ENCODE measurements around the gene SPDYE5. TPM values are rescaled to one million over a fixed set of nuclear protein-coding genes. Genes with fewer than 3 reads are reported as not detected.

SPDYE5 gene
- total RNA-seq, 2 donors from 2014 or later: not detected

GRCh38 chr7:75536491-75536890, 44.4 kb downstream of the SPDYE5 start:
- H3K27ac Mint-ChIP-seq: no peak overlapping the region
- H3K36me3 ChIP-seq (ENCODE audit: control insufficient read depth, insufficient read depth, low read length): peaks cover 55% of the 10 kb centered on the region

GRCh38 chr7:75536940-75537538, 44.9 kb downstream of the SPDYE5 start:
- Mint-ChIP-seq H3K9me3 (no peaks in the 10 kb centered on the region), H3K36me3 (ENCODE audit: low read depth) (peaks cover 66% of the 10 kb centered on the region), H3K27me3 (ENCODE audit: insufficient read depth) (no peaks in the 10 kb centered on the region), H3K4me3 (no peak overlapping the region), H3K4me1 (peaks cover 7% of the 10 kb centered on the region), H3K27ac (no peak overlapping the region)
- H3K36me3 ChIP-seq (ENCODE audit: control insufficient read depth, insufficient read depth, low read length): peaks cover 60% of the 10 kb centered on the region
- H3K9ac ChIP-seq (ENCODE audit: extremely low read depth, low read length, poor library complexity, severe bottlenecking): no peak overlapping the region
- DNase-seq: no peak
- H3K9me3 ChIP-seq (ENCODE audit: control insufficient read depth, low read length): no peaks in the 10 kb centered on the region
- WGBS, 2 experiments (ENCODE audit: insufficient coverage in 1 of 2, insufficient read length in 1 of 2): 94 to 96% methylated on average over 14 to 18 of the region's 18 CpGs
- TF ChIP-seq CTCF (conservative IDR thresholded peaks at IDR 0.05): no peak
- H3K27me3 ChIP-seq (ENCODE audit: control insufficient read depth, insufficient read depth, low read length, poor library complexity, severe bottlenecking): no peaks in the 10 kb centered on the region
- no peak overlapping the region for H3K27ac ChIP-seq (ENCODE audit: low read depth, low read length)
- H3K4me1 ChIP-seq (ENCODE audit: control insufficient read depth, insufficient read depth, low read length): no peaks in the 10 kb centered on the region
- no peak overlapping the region for H3K4me3 ChIP-seq (ENCODE audit: low read length)

More at GRCh38 chr7:75536491-75536890, 44.4 kb downstream of the SPDYE5 start:
- no peak overlapping the region for H3K27ac ChIP-seq (ENCODE audit: low read depth, low read length)
- Mint-ChIP-seq H3K27me3 (ENCODE audit: insufficient read depth) (no peaks in the 10 kb centered on the region), H3K4me1 (peaks cover 10% of the 10 kb centered on the region), H3K9me3 (no peaks in the 10 kb centered on the region), H3K36me3 (ENCODE audit: low read depth) (peaks cover 61% of the 10 kb centered on the region), H3K4me3 (no peak overlapping the region)
- no peaks in the 10 kb centered on the region for H3K4me1 ChIP-seq (ENCODE audit: control insufficient read depth, insufficient read depth, low read length)
- H3K9ac ChIP-seq (ENCODE audit: extremely low read depth, low read length, poor library complexity, severe bottlenecking): no peak overlapping the region
- no peaks in the 10 kb centered on the region for H3K9me3 ChIP-seq (ENCODE audit: control insufficient read depth, low read length)
- 95 to 100% methylated on average over 3 to 4 of the region's 4 CpGs for WGBS, 2 experiments (ENCODE audit: insufficient coverage in 1 of 2, insufficient read length in 1 of 2)
- no peaks in the 10 kb centered on the region for H3K27me3 ChIP-seq (ENCODE audit: control insufficient read depth, insufficient read depth, low read length, poor library complexity, severe bottlenecking)
- TF ChIP-seq CTCF (conservative IDR thresholded peaks at IDR 0.05): no peak
- no peak overlapping the region for H3K4me3 ChIP-seq (ENCODE audit: low read length)
- no peak for DNase-seq

- TF ChIP-seq CTCF (conservative IDR thresholded peaks at IDR 0.05): no peak
- no peak overlapping the region for H3K27ac ChIP-seq (ENCODE audit: low read depth, low read length)
- DNase-seq: no peak
- Mint-ChIP-seq H3K27ac (no peak overlapping the region), H3K9me3 (no peaks in the 10 kb centered on the region), H3K36me3 (ENCODE audit: low read depth) (peaks cover 70% of the 10 kb centered on the region), H3K4me3 (no peak overlapping the region), H3K4me1 (peaks cover 7% of the 10 kb centered on the region), H3K27me3 (ENCODE audit: insufficient read depth) (no peaks in the 10 kb centered on the region)
- H3K9me3 ChIP-seq (ENCODE audit: control insufficient read depth, low read length): no peaks in the 10 kb centered on the region
- peaks cover 62% of the 10 kb centered on the region for H3K36me3 ChIP-seq (ENCODE audit: control insufficient read depth, insufficient read depth, low read length)
- no peak overlapping the region for H3K4me3 ChIP-seq (ENCODE audit: low read length)
- no peaks in the 10 kb centered on the region for H3K27me3 ChIP-seq (ENCODE audit: control insufficient read depth, insufficient read depth, low read length, poor library complexity, severe bottlenecking)
- H3K9ac ChIP-seq (ENCODE audit: extremely low read depth, low read length, poor library complexity, severe bottlenecking): no peak overlapping the region
- no peaks in the 10 kb centered on the region for H3K4me1 ChIP-seq (ENCODE audit: control insufficient read depth, insufficient read depth, low read length)
- 93 to 99% methylated on average over 3 to 5 of the region's 5 CpGs for WGBS, 2 experiments (ENCODE audit: insufficient coverage in 1 of 2, insufficient read length in 1 of 2)
Measured at GRCh38 chr7:75537731-75538130, 45.6 kb downstream of the SPDYE5 start.

All from endodermal cell (in vitro differentiated cells).